Stimulated activated CD4-positive, alpha-beta T cell treated with anti-CD3 and anti-CD28 coated beads, Interleukin-1b, Interleukin-23, amount 100 ng/mL, for 1 hour (primary cell): ENCODE results near the gene DARS1.
"Not testable (repeated sequence)": the region's sequence is repeated elsewhere in the genome, so short reads cannot be mapped to it uniquely, and the experiment has no call there.

Source experiments
- DNase-seq, 2 donors: peaks; one replicate each; pipeline ENCODE4 v3.0.0-alpha.2; 2020; ENCODE audit warnings: low read depth in 2 of 2

DARS1 gene

GRCh38 chr2:135945526-135945925 lies 39.9 kb downstream of the DARS1 start:
- DNase-seq = no peak

DNA sequence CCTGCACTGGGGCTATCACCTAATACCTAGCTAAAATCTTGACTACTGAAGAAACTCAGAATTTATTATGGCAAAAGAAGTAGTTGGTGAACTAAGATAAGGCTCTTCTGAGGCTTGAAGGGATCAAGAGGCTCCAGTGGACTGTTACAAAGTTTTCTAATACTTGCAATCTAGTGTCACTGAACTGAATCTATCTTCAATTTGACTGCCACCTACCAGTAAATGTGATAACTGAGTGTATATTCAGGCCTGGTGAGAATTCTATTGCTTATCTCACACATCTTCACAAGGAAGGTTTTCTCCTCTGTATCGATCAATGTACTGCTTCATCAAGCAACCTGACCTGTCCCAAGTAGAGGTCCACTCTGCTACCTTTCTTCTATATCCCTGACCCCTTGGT lies 40.8 kb downstream of the DARS1 start:
- no peak for DNase-seq

GRCh38 chr2:135942936-135943688 lies 42.3 kb downstream of the DARS1 start:
- DNase-seq = no peak

GRCh38 chr2:135936524-135936923 lies 48.9 kb downstream of the DARS1 start:
- DNase-seq = no peak

GRCh38 chr2:135935914-135936313 lies 49.5 kb downstream of the DARS1 start:
- no peak for DNase-seq

GRCh38 chr2:135931776-135932443 lies 53.5 kb downstream of the DARS1 start:
- DNase-seq = no peak

GRCh38 chr2:135926605-135927004 lies 58.8 kb downstream of the DARS1 start:
- no peak for DNase-seq

GRCh38 chr2:135925571-135925970 lies 59.9 kb downstream of the DARS1 start:
- DNase-seq = no peak

GRCh38 chr2:135916207-135916606 lies 69.2 kb downstream of the DARS1 start:
- DNase-seq = no peak

DNA sequence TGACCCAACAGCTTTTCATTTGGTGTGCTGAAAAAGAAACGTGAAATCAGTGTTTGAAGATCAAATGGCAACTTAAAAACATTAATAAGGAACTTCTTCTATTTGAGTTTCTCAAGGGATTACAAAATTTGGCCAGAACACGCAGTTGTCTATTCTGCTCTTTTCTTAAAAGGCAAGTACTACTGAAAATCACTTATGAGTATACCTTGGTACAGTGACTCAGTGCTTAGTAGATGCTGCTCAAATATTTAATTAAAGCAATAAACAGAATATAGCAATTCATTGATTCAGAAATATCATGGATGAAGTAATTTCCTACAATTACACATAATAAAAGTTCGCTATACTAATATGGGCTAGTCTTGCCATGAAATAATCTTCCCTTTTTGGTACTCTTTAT lies 70.9 kb downstream of the DARS1 start:
- no peak for DNase-seq

GRCh38 chr2:135913727-135914365 lies 71.6 kb downstream of the DARS1 start:
- DNase-seq = peak; percentile 13 to 21

DNA sequence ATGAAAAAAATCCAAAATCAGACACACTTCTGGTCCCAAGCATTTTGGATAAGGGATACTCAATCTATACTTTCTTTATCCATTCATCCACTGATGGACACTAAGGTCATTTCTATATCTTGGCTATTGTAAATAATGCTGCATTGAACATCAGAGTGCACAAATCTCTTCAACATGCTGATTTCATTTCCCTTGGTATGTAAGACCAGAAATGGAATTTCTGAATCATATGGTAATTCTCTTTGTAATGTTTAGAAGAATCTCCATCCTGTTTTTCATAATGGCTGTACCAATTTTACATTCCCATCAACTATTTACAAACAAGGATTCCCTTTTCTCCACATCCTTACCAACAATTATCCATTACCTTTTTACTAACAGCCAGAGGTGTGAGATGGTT lies 75.5 kb downstream of the DARS1 start:
- no peak for DNase-seq

GRCh38 chr2:135905679-135906078 lies 79.7 kb downstream of the DARS1 start:
- no peak for DNase-seq

- no peak for DNase-seq
Observed at GRCh38 chr2:135904341-135904989, 81.0 kb downstream of the DARS1 start.

DNA sequence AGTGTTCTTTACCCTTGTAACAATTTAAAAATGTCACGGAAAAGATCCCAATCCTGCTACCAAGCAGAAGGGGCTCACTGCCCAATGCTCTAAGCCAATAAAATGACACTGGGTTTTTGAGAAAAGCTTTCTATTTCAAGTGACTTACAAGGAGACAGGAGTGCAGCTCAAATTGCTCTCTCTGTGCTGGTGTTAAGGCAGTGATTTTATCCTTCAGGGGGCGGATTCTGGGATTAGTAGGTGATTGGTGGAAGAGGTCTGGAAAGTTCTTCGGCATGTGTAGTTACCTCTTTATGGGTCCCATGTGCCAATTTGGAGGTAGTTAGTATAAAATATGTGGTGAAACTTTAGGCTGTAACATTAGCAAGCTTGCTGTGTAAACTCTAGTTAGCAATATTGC lies 81.8 kb downstream of the DARS1 start:
- DNase-seq = no peak

DNA sequence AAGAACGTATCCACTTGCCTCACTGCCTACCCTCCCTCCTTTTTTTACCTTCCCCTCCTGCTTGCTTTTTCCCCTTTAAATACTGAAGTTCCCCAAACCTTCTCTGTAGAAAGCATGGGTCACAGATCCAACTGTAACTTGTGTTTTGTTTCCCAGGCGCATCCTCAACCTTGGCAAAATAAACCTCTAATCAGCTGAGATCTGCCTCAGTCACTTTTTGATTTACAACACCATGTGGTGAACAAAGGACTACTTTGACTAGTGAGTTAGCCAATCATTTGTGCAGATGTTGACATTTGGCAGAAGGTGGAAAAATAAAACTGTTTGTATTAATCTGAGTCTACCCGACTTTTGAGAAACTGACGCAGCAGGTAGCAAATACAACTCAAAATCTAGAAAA lies 85.9 kb downstream of the DARS1 start:
- DNase-seq = no peak

DNA sequence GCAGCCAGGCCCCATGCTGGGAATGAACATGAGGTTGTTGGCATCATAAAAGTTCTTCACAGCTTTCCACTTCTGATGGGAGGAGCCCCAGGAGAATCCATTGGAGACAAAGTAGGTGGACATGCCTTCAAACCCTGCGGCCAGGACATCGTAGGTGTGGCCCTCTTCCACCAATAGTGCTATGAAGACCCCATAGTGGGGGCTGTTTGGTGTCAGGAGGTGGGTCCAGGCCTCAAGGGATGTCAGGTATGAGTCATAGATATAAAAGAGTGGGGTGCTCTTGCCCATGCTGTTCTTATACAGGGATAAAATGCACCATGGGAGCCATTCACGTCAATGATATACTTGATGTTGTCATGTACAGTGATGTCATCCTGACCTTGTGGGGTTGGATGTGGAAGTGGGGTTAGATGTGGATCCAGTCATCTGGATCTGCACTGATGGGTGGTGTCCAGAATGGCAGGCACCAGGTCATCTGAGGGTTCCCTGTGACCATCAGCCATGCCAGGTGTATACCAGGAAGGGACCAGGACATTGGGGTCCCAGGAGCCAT lies 87.1 kb downstream of the DARS1 start:
- no peak for DNase-seq

DNA sequence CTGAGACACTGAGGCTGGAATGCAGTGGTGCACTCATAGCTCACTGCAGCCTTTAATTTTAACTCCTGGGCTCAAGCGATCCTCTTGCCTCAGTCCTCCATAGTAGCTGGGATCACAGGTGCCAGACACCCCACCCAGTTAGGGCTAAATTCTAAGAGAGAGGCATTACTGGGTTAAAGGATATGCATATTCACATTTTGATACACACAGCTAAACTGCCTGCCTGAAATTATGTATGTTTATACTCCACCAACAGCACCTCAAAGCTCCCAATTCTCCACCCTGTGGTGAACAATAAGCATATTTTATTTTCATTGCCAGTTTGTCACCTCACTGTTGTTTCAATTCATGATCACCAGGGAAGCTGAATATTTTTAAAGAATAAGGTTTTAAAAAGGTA lies 90.5 kb downstream of the DARS1 start:
- no peak for DNase-seq

- no peak for DNase-seq
Observed at GRCh38 chr2:135893374-135893794, 92.0 kb downstream of the DARS1 start.

GRCh38 chr2:135890835-135891234 lies 94.6 kb downstream of the DARS1 start:
- no peak for DNase-seq

DNA sequence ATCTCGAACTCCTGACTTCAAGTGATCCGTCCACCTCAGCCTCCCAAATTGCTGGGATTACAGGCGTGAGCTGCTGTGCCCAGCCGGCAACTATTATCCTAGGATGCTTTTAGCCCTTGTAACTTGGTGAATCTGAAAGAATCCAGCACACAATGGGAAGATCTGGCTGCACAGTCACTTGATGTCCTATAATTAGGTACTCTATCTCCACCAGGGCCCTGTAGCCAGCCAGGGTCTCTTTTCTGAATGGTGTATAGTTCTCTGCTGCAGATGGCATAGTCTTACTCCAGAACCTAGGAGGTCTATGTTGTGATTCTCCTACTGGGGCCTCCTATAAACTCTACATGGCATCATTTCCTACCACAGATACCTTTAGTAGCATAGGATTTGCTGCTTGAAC lies 95.3 kb downstream of the DARS1 start:
- DNase-seq = no peak

DNA sequence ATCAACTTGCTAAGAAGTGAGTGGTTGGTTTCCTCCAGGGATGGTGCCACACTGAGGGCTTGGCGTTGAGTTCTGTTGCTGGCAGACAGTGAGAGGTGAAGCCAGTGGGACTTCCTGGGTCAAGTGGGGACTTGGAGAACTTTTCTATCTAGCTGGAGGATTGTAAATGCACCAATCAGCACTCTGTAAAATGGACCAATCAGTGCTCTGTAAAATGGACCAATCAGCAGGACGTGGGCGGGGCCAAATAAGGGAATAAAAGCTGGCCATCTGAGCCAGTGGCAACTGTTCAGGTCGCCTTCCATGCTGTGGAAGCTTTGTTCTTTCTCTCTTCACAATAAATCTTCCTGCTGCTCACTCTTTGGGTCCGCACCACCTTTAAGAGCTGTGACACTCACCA lies 96.8 kb downstream of the DARS1 start:
- not testable (repeated sequence) for DNase-seq
